GM10248 (cell line): ENCODE results near the gene CXCR2.

Experiments used
- CTCF ChIA-PET: fragments of 300-600 bp; sonication (Branson Sonifier 250); formaldehyde crosslinking; extraction: SDS; loops from one replicate; lab custom pipeline; 2021; ENCODE audit warnings: antibody characterized with exemption; lab: Yijun Ruan, JAX
- POLR2A ChIA-PET: fragments of 350-650 bp; sonication (Branson Sonifier 250); formaldehyde crosslinking; extraction: SDS; loops from one replicate; lab custom pipeline; 2020; ENCODE audit warnings: antibody characterized with exemption; lab: Yijun Ruan, JAX
- DNase-seq: peaks from one replicate; pipeline ENCODE4 v3.0.0; 2012; ENCODE audit errors: extremely low spot score
- CTCF ChIP-seq: IDR thresholded peaks from 2 replicates; pipeline ENCODE4 v1.5.1; 2012; ENCODE audit warnings: mild to moderate bottlenecking, low read depth; ENCODE audit errors: extremely low read depth, missing control alignments, control extremely low read depth

CXCR2 gene

DNA sequence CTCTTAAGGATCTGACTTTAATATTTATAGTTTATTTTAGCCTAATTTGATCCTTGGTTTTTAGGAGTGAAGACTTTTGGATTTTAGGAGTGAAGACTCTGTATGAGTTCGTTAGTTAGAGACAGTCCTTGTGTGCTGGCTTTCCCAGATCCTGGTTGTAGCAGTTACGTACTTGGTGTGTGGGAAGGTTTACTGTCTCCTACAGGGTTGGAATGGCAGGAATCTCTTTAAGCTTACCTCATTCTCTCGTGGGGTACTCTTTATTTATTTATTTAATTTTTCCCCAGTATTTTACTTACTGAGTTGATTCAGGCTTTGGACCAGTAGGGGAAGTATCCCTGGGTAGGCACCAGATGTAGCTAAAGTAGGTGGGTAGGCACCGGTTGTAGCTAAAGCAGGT, 1.8 kb upstream of the CXCR2 start:
- ChIA-PET CTCF (no interaction called here), POLR2A (no interaction called here)
- no peak for TF ChIP-seq CTCF
- no peak for DNase-seq

DNA sequence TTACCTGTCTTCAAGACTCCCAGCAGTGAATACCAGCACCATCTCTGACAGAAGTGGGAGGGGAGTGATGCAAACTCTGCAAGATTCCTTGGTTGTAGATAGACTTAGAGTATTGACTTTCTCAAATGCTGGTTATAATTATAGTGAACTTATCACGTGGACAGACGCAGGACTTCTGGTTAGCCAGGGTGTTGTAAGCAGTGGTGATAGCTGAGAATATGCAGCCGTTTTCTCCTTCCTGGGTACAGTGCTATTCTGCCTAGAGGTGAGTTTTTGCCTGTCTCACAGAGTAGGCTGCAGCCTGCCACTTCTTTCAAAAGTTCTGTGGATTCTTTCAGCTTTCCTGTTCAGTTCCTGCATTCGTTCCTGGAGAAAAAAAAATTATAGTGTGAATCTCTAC, 733 bp upstream of the CXCR2 start:
- ChIA-PET CTCF (no interaction called here), POLR2A (no interaction called here)

GRCh38 chr2:218127929-218128455, 2.2 kb downstream of the CXCR2 start:
- no peak for TF ChIP-seq CTCF
- DNase-seq = no peak
- ChIA-PET POLR2A (no interaction called here), CTCF (interaction anchor here (0.7 to 1.3 kb wide), 3 partner anchors 8 to 26 kb away, joined by 3 read pairs; no protein-coding TSS in a partner anchor)

More for the DNA sequence above, 733 bp upstream of the CXCR2 start:
- no peak for DNase-seq
- no peak for TF ChIP-seq CTCF

DNA sequence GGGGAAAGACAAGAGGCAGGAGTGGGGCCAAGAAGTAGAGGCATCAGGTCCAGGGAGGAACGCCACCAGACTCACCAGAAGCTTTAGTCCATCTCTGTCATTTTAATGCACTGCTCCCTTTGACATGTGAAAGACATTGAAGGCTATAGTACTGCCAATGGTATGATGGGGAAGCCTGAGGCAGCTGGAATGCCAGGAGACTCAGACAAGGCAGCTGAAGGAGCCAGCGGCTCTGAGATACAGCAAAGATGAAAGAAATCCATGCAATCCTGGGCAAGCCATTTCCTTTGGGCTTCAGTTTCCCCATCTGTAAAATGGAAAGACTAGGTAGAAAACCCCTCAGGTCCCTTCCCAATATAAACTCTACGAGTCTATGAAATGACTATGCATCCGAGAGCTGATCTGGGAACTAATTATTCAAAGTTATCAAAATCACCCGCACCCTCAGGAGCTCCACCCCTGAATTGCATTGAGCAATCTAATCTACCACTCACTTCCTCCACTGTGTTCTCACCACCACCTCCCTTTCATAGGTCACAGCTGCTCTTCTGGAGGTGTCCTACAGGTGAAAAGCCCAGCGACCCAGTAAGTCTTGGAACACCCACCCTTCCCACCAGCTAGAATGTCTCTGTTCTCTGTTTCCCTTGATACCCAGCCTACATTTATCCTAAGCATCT, 3.1 kb downstream of the CXCR2 start:
- POLR2A ChIA-PET = no interaction called here
- CTCF ChIA-PET = interaction anchor here (1.3 to 1.9 kb wide), 2 partner anchors 16 to 25 kb away, joined by 3 to 6 read pairs; no protein-coding TSS in a partner anchor
- no peak for TF ChIP-seq CTCF
- DNase-seq = no peak

DNA sequence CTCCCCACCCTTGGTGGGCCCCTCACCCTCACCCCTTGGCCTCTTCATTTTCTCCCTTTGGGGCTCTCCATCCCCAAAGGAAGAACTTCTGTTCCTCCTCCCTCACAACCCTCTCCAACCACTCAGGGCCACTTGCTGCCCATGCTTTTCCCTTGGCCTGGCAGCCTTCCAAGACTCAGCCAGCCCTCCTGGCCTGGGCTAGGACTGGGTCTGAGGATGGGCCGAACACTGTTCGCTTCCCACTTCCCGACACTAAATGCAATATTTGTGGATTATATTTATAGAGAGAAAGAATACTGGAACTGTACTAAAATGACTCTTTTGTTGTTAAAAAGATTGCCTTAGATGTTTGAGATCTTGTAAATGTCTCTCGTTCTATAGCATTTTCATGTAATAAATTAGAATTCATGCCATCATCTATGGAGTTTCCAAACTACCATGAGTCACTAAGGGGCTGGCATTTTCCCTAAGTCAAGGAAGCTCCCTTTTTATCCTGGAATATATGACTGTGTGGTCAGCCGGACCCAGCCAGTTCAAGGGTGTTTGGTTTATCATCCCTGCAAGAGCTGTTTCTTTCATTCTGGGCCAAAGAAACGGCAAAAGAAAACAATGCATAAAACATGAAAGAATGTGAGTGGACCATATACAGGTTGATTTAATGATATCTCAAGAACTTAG, 3.8 kb downstream of the CXCR2 start:
- TF ChIP-seq CTCF = no peak
- ChIA-PET POLR2A (no interaction called here), CTCF (interaction anchor here (1.9 kb wide), 1 partner anchor 16 kb away, joined by 6 read pairs; no protein-coding TSS in a partner anchor)
- DNase-seq = no peak

DNA sequence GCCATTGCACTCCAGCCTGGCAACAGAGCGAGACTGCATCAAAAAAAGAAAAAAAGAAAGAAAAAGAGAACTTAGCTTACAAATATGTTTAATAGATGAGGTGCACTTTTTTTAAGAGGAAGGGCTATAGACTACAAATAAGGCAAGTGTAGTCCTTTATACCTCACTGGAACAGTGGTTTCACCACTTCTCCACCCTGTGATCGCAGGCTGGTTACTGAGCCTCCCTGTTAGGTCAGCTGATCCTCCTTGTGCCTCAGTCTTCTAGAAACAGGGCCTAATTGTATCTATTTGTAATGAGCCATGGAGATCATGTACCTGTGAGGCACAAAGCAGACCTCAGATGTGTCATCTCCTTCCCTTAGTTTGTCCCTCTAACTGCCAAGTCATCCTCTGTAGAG, 4.5 kb downstream of the CXCR2 start:
- CTCF ChIA-PET = interaction anchor here (1.9 kb wide), 1 partner anchor 15 kb away, joined by 6 read pairs; no protein-coding TSS in a partner anchor
- TF ChIP-seq CTCF = no peak
- no peak for DNase-seq
- POLR2A ChIA-PET = no interaction called here
